LHCN-M2 (cell line): Measurements from ENCODE around the gene GPR146. TPM values are rescaled to one million over a fixed set of nuclear protein-coding genes. Genes with fewer than 3 reads are reported as not detected.

Source experiments
- DNase-seq: peaks from one replicate; pipeline ENCODE4 v3.0.0-alpha.2; 2012; ENCODE audit warnings: low read depth
- total RNA-seq: library from RNA; depleted of rRNA; stranded (reverse); fragments of >200 nt; gene quantifications from 2 replicates; pipeline ENCODE4 v1.2.3, GENCODE V29; 2014

Gene GPR146
- total RNA-seq, 1 experiment from 2014 or later = 4.6 TPM

GRCh38 chr7:1092806-1093501, 48.6 kb downstream of the GPR146 start:
- DNase-seq = no peak

- no peak for DNase-seq
Observed at GRCh38 chr7:1093502-1093843, 49.1 kb downstream of the GPR146 start.

- no peak for DNase-seq
Observed at GRCh38 chr7:1093916-1094508, 49.7 kb downstream of the GPR146 start.

- DNase-seq = no peak
Observed at GRCh38 chr7:1094870-1095269, 50.5 kb downstream of the GPR146 start.

GRCh38 chr7:1095621-1096155, 51.3 kb downstream of the GPR146 start:
- no peak for DNase-seq

- no peak for DNase-seq
Observed at GRCh38 chr7:1096156-1097119, 52.1 kb downstream of the GPR146 start.

GRCh38 chr7:1097120-1097504, 52.8 kb downstream of the GPR146 start:
- no peak for DNase-seq

- no peak for DNase-seq
Observed at GRCh38 chr7:1098243-1099153, 54.2 kb downstream of the GPR146 start.

GRCh38 chr7:1099154-1099542, 54.8 kb downstream of the GPR146 start:
- DNase-seq = no peak

GRCh38 chr7:1099637-1100036, 55.3 kb downstream of the GPR146 start:
- no peak for DNase-seq

GRCh38 chr7:1100386-1100785, 56.0 kb downstream of the GPR146 start:
- DNase-seq = no peak

- DNase-seq = no peak
Observed at GRCh38 chr7:1100834-1101562, 56.7 kb downstream of the GPR146 start.

- DNase-seq = no peak
Observed at GRCh38 chr7:1101563-1102431, 57.5 kb downstream of the GPR146 start.

GRCh38 chr7:1103009-1103788, 58.9 kb downstream of the GPR146 start:
- no peak for DNase-seq

- DNase-seq = no peak
Observed at GRCh38 chr7:1103789-1104515, 59.6 kb downstream of the GPR146 start.

- DNase-seq = no peak
Observed at GRCh38 chr7:1104516-1105179, 60.3 kb downstream of the GPR146 start.

- DNase-seq = no peak
Observed at GRCh38 chr7:1105189-1105588, 60.8 kb downstream of the GPR146 start.
